GM23338 (cell line): ENCODE data around the gene TLR3. TPM values are rescaled to one million over a fixed set of nuclear protein-coding genes. Genes with fewer than 3 reads are reported as not detected.

ENCODE experiments used
- ATAC-seq: fragments of 200-7000 bp; cut with Tn5 transposase; 3 replicates; pipeline ENCODE4 v1.9.1; 2020
- DNase-seq: peaks from one replicate; pipeline ENCODE4 v3.0.0-alpha.2; 2015; ENCODE audit warnings: low spot score
- H2AFZ ChIP-seq: fragments of 200-600 bp; sonication (generic); 2 replicates; pipeline ENCODE4 v1.8.0; 2016; ENCODE audit warnings: antibody characterized with exemption, mild to moderate bottlenecking, moderate library complexity
- H3F3A ChIP-seq: fragments of 200-600 bp; sonication (generic); replicated peaks from 2 replicates; pipeline ENCODE4 v1.8.0; 2017; ENCODE audit warnings: antibody characterized with exemption, mixed run types, low read depth
- H3K27ac ChIP-seq: fragments of 200-600 bp; sonication (generic); 2 replicates; pipeline ENCODE4 v1.6.1; 2016; ENCODE audit warnings: low read depth
- H3K27me3 ChIP-seq: fragments of 200-600 bp; sonication (generic); 2 replicates; pipeline ENCODE4 v1.8.0; 2016; ENCODE audit warnings: mild to moderate bottlenecking, mixed run types, moderate library complexity; ENCODE audit not compliant: insufficient read depth
- H3K36me3 ChIP-seq: fragments of 200-600 bp; sonication (generic); 2 replicates; pipeline ENCODE4 v1.8.0; 2016; ENCODE audit warnings: mild to moderate bottlenecking; ENCODE audit not compliant: insufficient read depth
- H3K4me1 ChIP-seq: fragments of 200-600 bp; sonication (generic); 2 replicates; pipeline ENCODE4 v1.8.0; 2016; ENCODE audit warnings: mild to moderate bottlenecking, moderate library complexity; ENCODE audit not compliant: insufficient read depth
- H3K4me2 ChIP-seq: fragments of 200-600 bp; sonication (generic); 2 replicates; pipeline ENCODE4 v1.7.1; 2017; ENCODE audit warnings: mixed run types
- H3K4me3 ChIP-seq: fragments of 200-600 bp; sonication (generic); 2 replicates; pipeline ENCODE4 v1.6.1; 2016; ENCODE audit warnings: mixed run types
- H3K79me2 ChIP-seq: fragments of 200-600 bp; sonication (generic); replicated peaks from 2 replicates; pipeline ENCODE4 v1.8.0; 2017; ENCODE audit warnings: mild to moderate bottlenecking; ENCODE audit not compliant: insufficient read depth
- H3K9me2 ChIP-seq: fragments of 200-600 bp; sonication (generic); 2 replicates; pipeline ENCODE4 v1.8.0; 2017; ENCODE audit not compliant: insufficient read depth
- H4K20me1 ChIP-seq: fragments of 200-600 bp; sonication (generic); replicated peaks from 2 replicates; pipeline ENCODE4 v1.8.0; 2017; ENCODE audit warnings: mild to moderate bottlenecking; ENCODE audit not compliant: insufficient read depth
- H3K27ac Mint-ChIP-seq: 2 replicates; pipeline ENCODE4 v1.8.0; 2020; ENCODE audit warnings: inconsistent platforms, mild to moderate bottlenecking, moderate library complexity, mixed read lengths
- H3K27me3 Mint-ChIP-seq: 3 replicates; pipeline ENCODE4 v1.8.0; 2022; ENCODE audit warnings: low read depth, mild to moderate bottlenecking, moderate library complexity, mixed read lengths, inconsistent platforms; ENCODE audit not compliant: insufficient read depth, poor library complexity
- H3K36me3 Mint-ChIP-seq: 3 replicates; pipeline ENCODE4 v1.8.0; 2021; ENCODE audit warnings: low read depth, mild to moderate bottlenecking, inconsistent platforms, moderate library complexity, mixed read lengths
- H3K4me1 Mint-ChIP-seq: 3 replicates; pipeline ENCODE4 v1.8.0; 2020; ENCODE audit warnings: mild to moderate bottlenecking, inconsistent platforms, mixed read lengths
- H3K4me3 Mint-ChIP-seq: 3 replicates; pipeline ENCODE4 v1.8.0; 2021; ENCODE audit warnings: moderate library complexity, mild to moderate bottlenecking, inconsistent platforms, mixed read lengths
- H3K9me3 Mint-ChIP-seq: 3 replicates; pipeline ENCODE4 v1.8.0; 2020; ENCODE audit warnings: moderate library complexity, mild to moderate bottlenecking, inconsistent platforms, mixed read lengths
- ETS1 ChIP-seq: IDR thresholded peaks from 2 replicates; pipeline ENCODE4 v1.6.1; 2016; ENCODE audit warnings: antibody characterized with exemption
- EZH2 ChIP-seq: fragments of 200-600 bp; sonication (generic); IDR thresholded peaks from one replicate; pipeline ENCODE4 v1.8.0; 2017; ENCODE audit warnings: antibody characterized with exemption, mild to moderate bottlenecking, low read depth; ENCODE audit not compliant: unreplicated experiment
- EZH2phosphoT487 ChIP-seq: fragments of 200-600 bp; sonication (generic); IDR thresholded peaks from one replicate; pipeline ENCODE4 v1.8.1; 2018; ENCODE audit warnings: antibody characterized with exemption; ENCODE audit not compliant: unreplicated experiment
- POLR2AphosphoS5 ChIP-seq: IDR thresholded peaks from 2 replicates; pipeline ENCODE4 v1.6.1; 2016; ENCODE audit warnings: antibody characterized with exemption, low read depth
- REST ChIP-seq: IDR thresholded peaks from one replicate; pipeline ENCODE4 v1.6.1; 2018; ENCODE audit warnings: antibody characterized with exemption; ENCODE audit not compliant: unreplicated experiment
- ZNF114 ChIP-seq: fragments of 250-450 bp; sonication (Bioruptor Pico); IDR thresholded peaks from 2 replicates; pipeline ENCODE4 v1.5.0; 2020; ENCODE audit warnings: mild to moderate bottlenecking, moderate library complexity
- ZNF331 ChIP-seq: fragments of 250-450 bp; sonication (Bioruptor Pico); IDR thresholded peaks from 2 replicates; pipeline ENCODE4 v1.5.0; 2020; ENCODE audit warnings: low read depth, mild to moderate bottlenecking, moderate library complexity
- polyA plus RNA-seq: library from polyadenylated mRNA; unstranded; fragments of >200 nt; fragmentation: Nextera tagmentation; extraction: Ambion mirVana; gene quantifications from 2 replicates; pipeline ENCODE4 v1.2.1, GENCODE V29; 2016
- total RNA-seq: library from RNA; depleted of rRNA; stranded (reverse); fragments of >200 nt; shearing (Covaris generic); gene quantifications from 2 replicates; pipeline ENCODE4 v1.2.3, GENCODE V29; 2014

TLR3 gene
- total and polyA plus RNA-seq, 2 experiments from 2014 or later = 0.32 to 0.38 TPM

GRCh38 chr4:186069729-186070128 lies 773 bp downstream of the TLR3 start (continued):
- TF ChIP-seq REST (no peak), EZH2 (no peak), ZNF331 (no peak), EZH2phosphoT487 (no peak), POLR2AphosphoS5 (no peak)

- ATAC-seq (no peak), DNase-seq (no peak)
- H3K36me3 ChIP-seq = no peaks in the 10 kb centered on the region
- H3K27me3 ChIP-seq = no peaks in the 10 kb centered on the region
- H3K4me3 ChIP-seq = no peak overlapping the region
- H3K4me2 ChIP-seq = no peak overlapping the region
- peaks cover 9% of the 10 kb centered on the region; the same call in 1 of the 2 replicates for H3K4me1 ChIP-seq
- Mint-ChIP-seq H3K9me3 (no peaks in the 10 kb centered on the region), H3K4me1 (peaks cover 10% of the 10 kb centered on the region), H3K27me3 (no peaks in the 10 kb centered on the region), H3K36me3 (no peaks in the 10 kb centered on the region), H3K27ac (no peak overlapping the region), H3K4me3 (no peak overlapping the region)
- TF ChIP-seq EZH2 (no peak), ZNF331 (no peak), ZNF114 (CRISPR knock-in tag) (no peak), REST (no peak), EZH2phosphoT487 (no peak), ETS1 (no peak)
- H3K9me2 ChIP-seq = no peaks in the 10 kb centered on the region
- no peaks in the 10 kb centered on the region for H3F3A ChIP-seq
- no peaks in the 10 kb centered on the region for H4K20me1 ChIP-seq
- H3K79me2 ChIP-seq = no peaks in the 10 kb centered on the region
- H3K27ac ChIP-seq = no peak overlapping the region
- H2AFZ ChIP-seq = no peak overlapping the region
Measured at GRCh38 chr4:186072516-186072915, 3.6 kb downstream of the TLR3 start.
